T-helper 17 cell (primary cell): ENCODE results near the gene ZNF134. TPM values are rescaled to one million over a fixed set of nuclear protein-coding genes. Genes with fewer than 3 reads are reported as not detected.

Source experiments
- ATAC-seq: fragments of 150-1000 bp; cut with Tn5 transposase; 2 replicates; pipeline ENCODE4 v1.10.0; 2021; ENCODE audit warnings: mild to moderate bottlenecking, moderate library complexity
- DNase-seq, 3 donors: peaks; one replicate each; pipeline versions ENCODE4 v3.0.0 to v3.0.0-alpha.2; 2020 to 2021
- H3K9me3 ChIP-seq: one replicate; pipeline ENCODE4 v1.7.0; 2013; ENCODE audit warnings: low read length, mild to moderate bottlenecking; ENCODE audit not compliant: control insufficient read depth, poor library complexity, severe bottlenecking
- H3K27ac Mint-ChIP-seq: one replicate; pipeline ENCODE4 v1.8.0; 2022; ENCODE audit warnings: mild to moderate bottlenecking, moderate library complexity, mixed read lengths
- H3K27me3 Mint-ChIP-seq: one replicate; pipeline ENCODE4 v1.8.0; 2022; ENCODE audit warnings: mixed read lengths
- H3K36me3 Mint-ChIP-seq: one replicate; pipeline ENCODE4 v1.8.0; 2022; ENCODE audit warnings: low read depth, mixed read lengths
- H3K4me1 Mint-ChIP-seq: one replicate; pipeline ENCODE4 v1.8.0; 2022; ENCODE audit warnings: mild to moderate bottlenecking, mixed read lengths
- H3K4me3 Mint-ChIP-seq: one replicate; pipeline ENCODE4 v1.8.0; 2022; ENCODE audit warnings: mild to moderate bottlenecking, moderate library complexity, mixed read lengths
- total RNA-seq, 4 donors: library from RNA in 2 of 4; stranded (reverse) in 2 of 4; gene quantifications; one replicate each; pipeline ENCODE4 v1.2.3 and lab custom pipeline; 2022 to 2026

The ZNF134 gene
- total RNA-seq, 2 donors from 2014 or later: 20.9 to 22.7 TPM

- Mint-ChIP-seq H3K4me3 (no peak overlapping the region), H3K4me1 (no peaks in the 10 kb centered on the region), H3K36me3 (peaks cover 10% of the 10 kb centered on the region), H3K27me3 (no peaks in the 10 kb centered on the region), H3K27ac (no peak overlapping the region)
- H3K9me3 ChIP-seq: peaks cover 9% of the 10 kb centered on the region
- DNase-seq: no peak
- ATAC-seq: no peak
Observed at GRCh38 chr19:57606931-57607330, 7.1 kb upstream of the ZNF134 start.

- Mint-ChIP-seq H3K27me3 (no peaks in the 10 kb centered on the region), H3K4me3 (no peak overlapping the region), H3K4me1 (peaks cover 5% of the 10 kb centered on the region), H3K27ac (no peak overlapping the region), H3K36me3 (peaks cover 2% of the 10 kb centered on the region)
- no peak for DNase-seq
- ATAC-seq: no peak
- peaks cover 22% of the 10 kb centered on the region for H3K9me3 ChIP-seq
Observed at GRCh38 chr19:57611113-57611512, 2.9 kb upstream of the ZNF134 start.

GRCh38 chr19:57615346-57615745 is 1.3 kb downstream of the ZNF134 start:
- peaks cover 52% of the 10 kb centered on the region for H3K9me3 ChIP-seq
- peak overlapping the region; percentile 82 for H3K27ac Mint-ChIP-seq
- no peak for ATAC-seq
- H3K36me3 Mint-ChIP-seq: peaks cover 14% of the 10 kb centered on the region
- DNase-seq: no peak
- no peaks in the 10 kb centered on the region for H3K27me3 Mint-ChIP-seq
- H3K4me1 Mint-ChIP-seq: peaks cover 5% of the 10 kb centered on the region
- H3K4me3 Mint-ChIP-seq: peak overlapping the region; percentile 71

GRCh38 chr19:57620673-57621348 is 6.8 kb downstream of the ZNF134 start:
- Mint-ChIP-seq H3K27ac (no peak overlapping the region), H3K36me3 (peaks cover 15% of the 10 kb centered on the region), H3K4me3 (no peak overlapping the region), H3K4me1 (no peaks in the 10 kb centered on the region), H3K27me3 (no peaks in the 10 kb centered on the region)
- ATAC-seq: no peak
- DNase-seq: no peak
- peaks cover 68% of the 10 kb centered on the region for H3K9me3 ChIP-seq

- Mint-ChIP-seq H3K27ac (no peak overlapping the region), H3K36me3 (peaks cover 6% of the 10 kb centered on the region), H3K4me3 (no peak overlapping the region), H3K27me3 (no peaks in the 10 kb centered on the region), H3K4me1 (no peaks in the 10 kb centered on the region)
- no peak for ATAC-seq
- peaks cover 53% of the 10 kb centered on the region for H3K9me3 ChIP-seq
- DNase-seq: no peak
Observed at GRCh38 chr19:57623091-57623490, 9.0 kb downstream of the ZNF134 start.

- peaks cover 3% of the 10 kb centered on the region for H3K36me3 Mint-ChIP-seq
- H3K9me3 ChIP-seq: peaks cover 3% of the 10 kb centered on the region
- DNase-seq (peak; percentile 66 to 76 (median 75)), ATAC-seq (peak; percentile 100)
- H3K27ac Mint-ChIP-seq: peak within 1 kb of the TSS; percentile 88
- H3K4me3 Mint-ChIP-seq: peak within 1 kb of the TSS; percentile 92
- peaks cover 11% of the 10 kb centered on the region for H3K4me1 Mint-ChIP-seq
- no peaks in the 10 kb centered on the region for H3K27me3 Mint-ChIP-seq
Observed at GRCh38 chr19:57632987-57633831, 19.2 kb downstream of the ZNF134 start, which contains the start of gene ZNF211. TSS of gene ZNF211 (plus strand) at chr19:57633168. CDS start at chr19:57633347, 179 bp downstream.

GRCh38 chr19:57633832-57634131 is 19.7 kb downstream of the ZNF134 start:
- H3K27ac Mint-ChIP-seq: peak overlapping the region; percentile 88
- ATAC-seq (no peak), DNase-seq (no peak)
- H3K4me3 Mint-ChIP-seq: peak overlapping the region; percentile 92
- no peaks in the 10 kb centered on the region for H3K27me3 Mint-ChIP-seq
- H3K4me1 Mint-ChIP-seq: peaks cover 11% of the 10 kb centered on the region
- peaks cover 7% of the 10 kb centered on the region for H3K9me3 ChIP-seq
- H3K36me3 Mint-ChIP-seq: peaks cover 3% of the 10 kb centered on the region

GRCh38 chr19:57637379-57637778 is 23.3 kb downstream of the ZNF134 start:
- DNase-seq: no peak
- H3K36me3 Mint-ChIP-seq: peaks cover 12% of the 10 kb centered on the region

GRCh38 chr19:57641715-57642234 is 27.7 kb downstream of the ZNF134 start:
- H3K9me3 ChIP-seq: peaks cover 39% of the 10 kb centered on the region
- peaks cover 8% of the 10 kb centered on the region for H3K36me3 Mint-ChIP-seq
- no peak overlapping the region for H3K27ac Mint-ChIP-seq
- no peak overlapping the region for H3K4me3 Mint-ChIP-seq
- ATAC-seq (no peak), DNase-seq (no peak)
- H3K27me3 Mint-ChIP-seq: no peaks in the 10 kb centered on the region
- no peaks in the 10 kb centered on the region for H3K4me1 Mint-ChIP-seq

More at GRCh38 chr19:57637379-57637778, 23.3 kb downstream of the ZNF134 start:
- Mint-ChIP-seq H3K4me3 (no peak overlapping the region), H3K27me3 (no peaks in the 10 kb centered on the region), H3K27ac (no peak overlapping the region), H3K4me1 (peaks cover 11% of the 10 kb centered on the region)
- ATAC-seq: no peak
- peaks cover 41% of the 10 kb centered on the region for H3K9me3 ChIP-seq

GRCh38 chr19:57642396-57643046 is 28.5 kb downstream of the ZNF134 start:
- peaks cover 39% of the 10 kb centered on the region for H3K9me3 ChIP-seq
- Mint-ChIP-seq H3K27me3 (no peaks in the 10 kb centered on the region), H3K27ac (no peak overlapping the region), H3K4me3 (no peak overlapping the region), H3K4me1 (no peaks in the 10 kb centered on the region), H3K36me3 (peaks cover 8% of the 10 kb centered on the region)
- ATAC-seq: no peak
- no peak for DNase-seq

GRCh38 chr19:57643734-57644133 is 29.7 kb downstream of the ZNF134 start:
- Mint-ChIP-seq H3K4me3 (no peak overlapping the region), H3K36me3 (peaks cover 8% of the 10 kb centered on the region), H3K27ac (no peak overlapping the region), H3K4me1 (no peaks in the 10 kb centered on the region), H3K27me3 (no peaks in the 10 kb centered on the region)
- DNase-seq: no peak
- peaks cover 36% of the 10 kb centered on the region for H3K9me3 ChIP-seq
- ATAC-seq: no peak

GRCh38 chr19:57648331-57649003 is 34.4 kb downstream of the ZNF134 start:
- no peak overlapping the region for H3K27ac Mint-ChIP-seq
- no peak overlapping the region for H3K4me3 Mint-ChIP-seq
- ATAC-seq: no peak
- DNase-seq: no peak
- no peaks in the 10 kb centered on the region for H3K27me3 Mint-ChIP-seq
- H3K9me3 ChIP-seq: no peaks in the 10 kb centered on the region
- peaks cover 4% of the 10 kb centered on the region for H3K36me3 Mint-ChIP-seq
- no peaks in the 10 kb centered on the region for H3K4me1 Mint-ChIP-seq

GRCh38 chr19:57651654-57651996 is 37.6 kb downstream of the ZNF134 start:
- Mint-ChIP-seq H3K27ac (no peak overlapping the region), H3K4me3 (peak overlapping the region; percentile 39), H3K27me3 (no peaks in the 10 kb centered on the region), H3K4me1 (no peaks in the 10 kb centered on the region), H3K36me3 (peaks cover 6% of the 10 kb centered on the region)
- no peak for ATAC-seq
- H3K9me3 ChIP-seq: peaks cover 2% of the 10 kb centered on the region
- no peak for DNase-seq
